ENCODE results near the gene CALR. TPM values are rescaled to one million over a fixed set of nuclear protein-coding genes. Genes with fewer than 3 reads are reported as not detected.

Gene CALR
- total RNA-seq, 2 donors from 2014 or later, result 629 to 855 TPM

- DNase-seq (ENCODE audit: low spot score), result no peak
- intact Hi-C loops (cut with DNase I), result loop anchor here in 1 of 2 donors (1.0 kb wide), 1 partner anchor 43 kb away; no protein-coding TSS in a partner anchor
These were observed 5.8 kb upstream of the CALR start for GRCh38 chr19:12932392-12933286.

- intact Hi-C loops (cut with DNase I), result no loop called here
- DNase-seq (ENCODE audit: low spot score), result peak; percentile 97
These were observed 4.9 kb upstream of the CALR start, which contains the start of gene FARSA for GRCh38 chr19:12933287-12934072. Gene FARSA (minus strand): TSS chr19:12933711. CDS start chr19:12933696, 15 bp downstream.

- intact Hi-C loops (cut with DNase I), result no loop called here
- no peak for DNase-seq (ENCODE audit: low spot score)
These were observed 3.3 kb upstream of the CALR start for GRCh38 chr19:12935071-12935470.

- no peak for DNase-seq (ENCODE audit: low spot score)
- intact Hi-C loops (cut with DNase I), result no loop called here
These were observed 1.8 kb upstream of the CALR start for GRCh38 chr19:12936582-12936981.

- DNase-seq (ENCODE audit: low spot score), result no peak
- intact Hi-C loops (cut with DNase I), result no loop called here
These were observed 1.1 kb upstream of the CALR start for GRCh38 chr19:12937093-12937926.

- intact Hi-C loops (cut with DNase I), result no loop called here
- no peak for DNase-seq (ENCODE audit: low spot score)
These were observed 581 bp downstream of the CALR start for GRCh38 chr19:12938779-12939601.

- intact Hi-C loops (cut with DNase I), result no loop called here
- DNase-seq (ENCODE audit: low spot score), result no peak
These were observed 1.6 kb downstream of the CALR start for GRCh38 chr19:12939975-12940423.

GRCh38 chr19:12940897-12941296 is 2.5 kb downstream of the CALR start:
- intact Hi-C loops (cut with DNase I), result no loop called here
- DNase-seq (ENCODE audit: low spot score), result no peak

- intact Hi-C loops (cut with DNase I), result no loop called here
- no peak for DNase-seq (ENCODE audit: low spot score)
These were observed 5.1 kb downstream of the CALR start for GRCh38 chr19:12943437-12944044.

GRCh38 chr19:12944104-12944674 is 5.8 kb downstream of the CALR start:
- DNase-seq (ENCODE audit: low spot score), result no peak
- intact Hi-C loops (cut with DNase I), result no loop called here

GRCh38 chr19:12945479-12946091 is 7.2 kb downstream of the CALR start, which contains the start of gene RAD23A:
Gene RAD23A (plus strand): TSS chr19:12945862. CDS start chr19:12945949, 87 bp downstream.
- intact Hi-C loops (cut with DNase I), result no loop called here

GRCh38 chr19:12946092-12946721 is 7.8 kb downstream of the CALR start:
- intact Hi-C loops (cut with DNase I), result no loop called here
- DNase-seq (ENCODE audit: low spot score), result peak; percentile 93

More at GRCh38 chr19:12945479-12946091, 7.2 kb downstream of the CALR start, which contains the start of gene RAD23A:
- peak; percentile 100 for DNase-seq (ENCODE audit: low spot score)

GRCh38 chr19:12946731-12947496 is 8.5 kb downstream of the CALR start:
- DNase-seq (ENCODE audit: low spot score), result no peak
- intact Hi-C loops (cut with DNase I), result no loop called here

GRCh38 chr19:12947702-12948611 is 9.5 kb downstream of the CALR start:
- DNase-seq (ENCODE audit: low spot score), result no peak
- intact Hi-C loops (cut with DNase I), result no loop called here

Data from posterior vena cava (tissue), 2 donors.